Fibroblast of skin of abdomen (primary cell): ENCODE results near the gene FGF18.
"Not testable (repeated sequence)": the region's sequence is repeated elsewhere in the genome, so short reads cannot be mapped to it uniquely, and the experiment has no call there.

Experiments used
- DNase-seq: peaks from one replicate; pipeline ENCODE4 v3.0.0-alpha.2; 2013

FGF18 gene

DNA sequence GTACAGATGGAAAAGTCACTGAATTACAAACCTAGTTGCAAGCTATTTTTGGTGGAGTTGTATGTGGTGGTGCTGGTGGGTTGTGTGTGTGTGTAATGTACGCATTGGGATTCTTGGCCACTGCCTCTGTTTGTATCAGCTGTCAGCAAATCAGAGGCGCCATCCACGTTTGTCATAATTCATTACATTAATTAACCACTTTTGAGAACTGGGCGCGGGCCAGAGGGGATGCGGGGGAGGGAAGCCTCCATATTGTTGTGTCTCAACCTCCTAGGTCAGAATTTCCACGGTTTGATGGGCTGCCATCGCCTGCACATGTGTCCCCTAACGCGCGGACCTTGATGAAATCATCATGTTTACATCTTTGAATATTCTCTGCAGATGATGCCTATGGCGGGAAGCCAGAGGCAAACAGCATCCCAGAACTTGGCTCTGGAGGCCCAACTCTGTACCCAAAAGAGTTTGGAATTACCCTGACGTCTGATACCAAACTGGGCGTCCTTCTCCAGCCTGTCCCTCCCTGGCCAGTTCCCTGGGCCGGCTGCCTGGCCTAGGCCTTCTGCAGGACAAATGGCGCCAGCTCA, 54.9 kb downstream of the FGF18 start:
- DNase-seq, result peak; percentile 45

DNA sequence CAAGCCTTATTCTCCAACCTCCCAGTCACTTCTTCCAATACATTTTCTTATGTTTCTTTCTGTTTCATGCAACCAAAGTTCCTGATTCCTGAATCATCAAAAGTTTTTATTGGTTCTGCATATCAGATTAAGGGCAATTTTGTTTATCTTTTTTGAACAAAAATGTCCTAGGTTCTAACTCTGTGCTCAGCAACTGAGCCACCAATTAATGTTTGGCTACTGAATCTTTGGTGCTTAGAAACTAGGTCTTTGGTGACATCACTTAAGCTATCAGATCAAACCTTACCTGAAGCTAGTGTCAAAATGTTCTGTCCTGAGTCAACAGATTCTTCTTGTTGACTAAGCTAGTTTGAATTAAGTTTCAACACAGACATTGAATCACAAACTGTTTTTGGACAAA, 56.1 kb downstream of the FGF18 start:
- DNase-seq, result no peak

DNA sequence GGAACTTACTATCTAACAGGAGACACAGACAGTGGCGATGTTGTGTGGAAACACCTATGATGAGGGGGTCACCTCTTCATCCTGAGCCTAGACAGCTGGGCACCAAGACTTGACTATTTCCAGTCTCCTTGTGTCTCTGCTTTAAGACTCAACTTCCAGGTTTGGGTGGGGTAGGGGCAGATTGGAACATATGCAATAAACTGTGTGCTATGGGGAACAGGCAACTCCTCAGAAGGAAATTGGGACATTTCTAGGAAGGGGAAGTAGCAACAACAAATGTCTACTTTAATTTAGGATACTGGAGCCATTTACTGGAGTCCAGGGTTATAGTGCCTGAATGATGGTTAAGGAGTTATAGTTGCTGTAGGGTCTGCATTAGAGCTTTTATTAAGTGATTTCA, 57.3 kb downstream of the FGF18 start:
- no peak for DNase-seq

DNA sequence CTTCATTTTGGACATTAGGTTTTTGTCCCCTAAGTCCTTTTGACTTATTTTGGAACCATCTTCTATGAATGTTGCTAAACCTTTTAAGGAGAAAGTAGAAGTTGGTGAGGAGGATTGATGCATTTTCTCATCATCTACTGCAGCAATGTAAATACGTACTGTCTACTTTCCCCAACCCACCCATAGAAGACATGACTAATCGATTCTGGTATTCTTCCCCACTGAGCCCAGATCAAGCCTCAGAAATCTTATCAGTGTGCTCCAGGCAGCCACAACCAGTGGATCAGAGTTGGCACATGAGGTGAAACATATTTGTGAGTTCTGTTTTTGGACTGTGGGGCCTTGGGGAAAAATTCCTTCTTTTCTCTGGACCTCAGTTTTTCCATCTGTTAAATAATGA, 57.7 kb downstream of the FGF18 start:
- DNase-seq, result peak; percentile 20

DNA sequence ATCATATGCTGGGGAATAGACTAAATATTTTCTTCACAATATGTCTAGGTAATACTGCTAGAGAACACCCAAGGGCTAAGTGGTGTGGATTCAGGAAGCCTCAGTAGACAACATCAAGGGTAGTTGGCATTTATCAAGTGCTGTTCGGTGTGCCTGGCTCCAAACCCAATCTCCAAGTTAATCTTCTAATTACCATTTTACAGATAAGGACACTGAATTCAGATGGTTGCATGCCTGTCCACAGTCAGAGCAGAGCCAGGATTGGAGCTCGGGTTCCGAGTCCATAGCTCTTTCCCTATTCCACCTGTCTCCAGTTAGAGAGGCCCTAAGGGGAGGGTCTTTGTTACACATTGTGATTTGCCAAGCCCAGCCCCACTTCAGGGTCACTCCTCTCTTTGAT, 58.2 kb downstream of the FGF18 start:
- DNase-seq, result no peak

DNA sequence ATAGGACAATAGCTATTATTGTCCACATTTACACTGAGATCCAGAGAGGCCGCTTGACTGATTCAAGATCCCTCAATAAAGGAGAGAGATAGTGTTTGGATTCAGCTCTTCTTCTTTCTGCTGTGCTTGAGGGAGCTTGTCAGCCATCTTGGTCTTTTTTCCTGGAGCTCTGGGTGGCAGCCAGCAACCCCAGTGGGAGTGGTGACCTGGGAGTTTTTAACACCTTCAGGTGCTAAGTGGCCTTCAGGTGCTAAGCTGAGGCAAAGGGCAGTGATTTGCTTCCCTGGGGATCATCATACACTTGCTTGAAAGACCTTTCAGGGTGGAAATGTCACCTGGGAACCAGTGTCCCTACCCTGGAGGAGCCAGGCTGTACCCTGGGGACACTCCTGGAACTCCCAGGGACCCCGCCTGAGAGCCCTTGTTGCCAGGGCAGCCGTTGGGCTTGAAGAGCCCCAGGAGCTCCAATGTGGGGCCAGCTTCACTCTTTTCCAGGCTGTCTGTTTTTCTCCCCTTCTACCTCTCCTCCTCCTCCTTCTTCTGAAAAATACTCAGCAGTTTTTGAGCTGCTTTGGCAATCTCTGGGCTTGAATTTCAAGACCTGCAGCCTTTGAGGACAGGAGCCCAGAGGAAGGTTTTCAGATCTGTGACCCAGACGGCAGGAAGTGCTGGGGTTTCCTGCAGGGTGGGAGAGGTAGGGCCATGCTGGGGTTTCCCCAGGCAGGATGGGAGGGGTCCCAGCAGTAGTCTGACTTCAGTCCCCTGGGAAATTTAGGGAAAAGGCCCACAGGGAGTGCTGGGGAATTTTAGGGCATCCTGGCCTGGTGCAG, 59.7 kb downstream of the FGF18 start:
- no peak for DNase-seq

DNA sequence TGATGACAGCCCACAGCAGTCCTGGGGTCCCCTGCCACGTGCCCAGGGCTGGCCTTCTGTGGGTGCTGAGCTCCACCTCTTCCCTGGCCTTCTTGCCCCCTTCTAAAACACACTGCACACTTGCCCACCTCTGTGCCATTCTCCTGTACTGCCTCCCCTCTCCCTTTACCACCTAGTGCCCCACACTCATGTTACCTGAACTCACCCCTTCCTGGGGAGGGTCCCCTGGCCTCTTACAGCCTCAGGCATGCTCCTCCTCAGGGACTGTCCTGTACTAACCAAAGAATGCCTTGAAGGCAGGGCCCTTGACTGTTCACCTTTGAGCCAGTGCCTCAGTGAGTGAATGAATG, 60.3 kb downstream of the FGF18 start:
- DNase-seq, result no peak

DNA sequence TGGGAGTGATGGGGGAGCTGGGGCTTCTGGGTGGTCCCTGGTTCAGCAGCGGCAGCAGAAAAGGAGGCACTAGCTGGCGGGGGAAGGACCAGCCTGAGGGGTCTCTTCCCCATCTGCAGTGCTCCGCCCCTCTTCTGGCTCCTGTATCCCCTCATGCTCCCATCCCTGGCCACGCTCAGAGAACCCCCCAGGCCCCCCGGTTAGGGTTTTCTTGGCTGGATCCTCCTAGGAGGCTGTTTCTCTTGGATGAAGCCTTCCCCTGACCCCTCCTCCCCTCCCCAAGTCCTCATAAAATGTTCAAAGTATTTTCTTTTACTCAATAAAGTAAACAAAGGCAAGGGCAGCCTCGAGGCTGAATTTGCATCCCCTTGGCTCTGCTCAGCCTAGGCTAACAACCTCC, 60.8 kb downstream of the FGF18 start:
- no peak for DNase-seq

DNA sequence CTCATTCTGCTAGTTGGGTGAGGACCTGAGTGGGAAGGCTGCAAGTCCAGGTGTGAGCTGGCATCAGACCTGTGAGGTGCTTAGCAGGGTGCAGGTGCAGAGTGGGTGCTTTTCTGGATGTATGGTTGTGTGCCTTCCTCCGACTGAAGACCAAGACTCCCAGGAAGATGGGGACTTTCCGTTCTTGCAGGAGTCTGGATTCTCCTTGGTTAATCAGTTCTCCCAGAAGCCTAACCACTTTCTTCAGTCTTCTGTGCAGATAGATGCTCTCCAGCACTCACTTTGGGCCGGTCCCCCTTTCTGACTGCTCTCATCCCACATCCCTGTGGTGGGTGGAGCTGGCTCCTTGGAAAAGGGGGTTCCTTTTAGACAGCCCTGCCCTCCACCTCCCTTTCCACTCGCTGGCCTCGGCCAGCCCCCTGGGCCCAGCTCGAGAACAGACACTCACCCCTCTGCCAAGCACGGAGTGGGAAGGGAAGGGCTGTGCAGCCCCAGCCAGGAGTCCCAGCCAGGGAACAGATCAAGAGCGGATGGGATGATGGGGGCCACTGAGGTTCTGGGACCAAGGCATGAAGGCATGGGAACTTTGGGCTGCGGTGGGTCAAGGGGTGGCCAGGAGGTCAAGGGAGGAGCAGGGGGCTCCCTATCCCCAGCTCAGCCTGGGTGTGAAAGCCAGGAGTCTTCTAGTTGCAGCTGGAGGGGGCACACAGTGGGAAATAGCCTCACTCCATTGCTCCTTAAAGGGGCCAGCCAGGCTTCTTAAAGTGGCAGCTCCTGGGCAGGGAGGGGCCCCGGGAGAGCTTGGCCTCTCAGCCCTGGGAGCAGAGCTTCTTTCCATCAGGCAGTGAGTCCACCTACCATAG, 62.4 kb downstream of the FGF18 start:
- no peak for DNase-seq

DNA sequence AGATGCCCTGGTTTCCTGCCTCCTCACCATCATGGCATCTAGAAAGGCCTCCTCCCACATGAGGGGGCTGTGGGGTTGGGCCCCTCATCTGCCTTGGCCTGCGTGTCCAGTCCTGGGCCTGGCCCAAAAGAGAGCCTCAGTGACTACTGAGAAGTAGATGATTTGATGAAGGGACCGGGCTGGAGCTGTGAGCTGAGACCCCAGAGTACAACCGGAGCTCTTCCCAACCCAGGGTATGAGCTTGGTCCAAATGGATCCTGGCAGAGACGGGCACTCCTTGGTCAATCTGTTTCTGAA, 62.9 kb downstream of the FGF18 start:
- no peak for DNase-seq

DNA sequence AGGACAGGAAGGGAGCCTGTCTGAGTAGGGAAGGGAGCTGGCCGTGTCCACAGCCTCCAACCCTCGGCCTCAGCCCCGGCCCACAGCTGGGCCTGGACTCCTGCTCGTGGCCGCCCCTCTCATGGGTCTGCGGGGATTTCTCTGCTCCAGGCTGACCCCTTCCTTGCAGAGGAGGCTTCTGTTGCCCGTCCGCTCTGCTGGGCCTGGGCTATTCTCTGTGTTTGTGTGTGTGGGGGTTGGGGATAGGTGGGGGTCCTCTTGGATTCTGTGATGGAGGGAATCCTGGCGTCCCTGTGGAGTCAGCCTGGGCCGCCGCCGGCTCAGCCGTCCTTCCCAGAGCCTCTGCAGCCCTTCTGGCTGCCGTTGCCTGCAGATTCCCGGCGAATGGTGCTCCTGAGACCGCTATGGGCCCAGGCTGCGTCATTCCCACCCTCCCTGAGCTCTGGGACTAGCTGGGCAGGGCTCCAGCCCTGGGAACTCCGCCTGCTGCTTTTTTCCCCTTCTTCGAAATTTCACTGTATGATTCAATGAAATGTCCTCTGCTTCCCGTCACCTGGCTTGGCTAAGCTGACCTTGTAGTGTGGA, 64.2 kb downstream of the FGF18 start:
- DNase-seq, result peak; percentile 81

DNA sequence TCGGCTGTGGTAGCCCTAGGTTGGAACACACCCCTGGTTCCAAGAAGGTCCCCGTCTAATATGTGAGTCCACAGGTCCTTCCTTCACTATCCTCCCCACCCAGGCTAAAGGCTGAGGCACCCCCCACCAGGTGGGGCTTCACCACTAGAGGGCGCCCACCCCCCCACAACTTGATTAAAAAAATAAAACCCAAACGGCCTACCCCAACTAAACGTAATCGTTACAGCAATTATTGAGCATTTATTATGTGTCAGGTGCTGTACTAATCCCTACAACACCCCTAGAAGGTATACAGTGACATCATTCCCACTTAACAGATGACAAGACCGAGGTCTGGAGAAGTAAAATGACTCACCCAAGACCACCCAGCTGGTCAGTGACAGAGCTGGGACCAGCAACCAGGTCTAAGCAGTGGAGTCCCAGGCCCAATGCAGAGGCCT, 65.0 kb downstream of the FGF18 start:
- DNase-seq, result no peak

DNA sequence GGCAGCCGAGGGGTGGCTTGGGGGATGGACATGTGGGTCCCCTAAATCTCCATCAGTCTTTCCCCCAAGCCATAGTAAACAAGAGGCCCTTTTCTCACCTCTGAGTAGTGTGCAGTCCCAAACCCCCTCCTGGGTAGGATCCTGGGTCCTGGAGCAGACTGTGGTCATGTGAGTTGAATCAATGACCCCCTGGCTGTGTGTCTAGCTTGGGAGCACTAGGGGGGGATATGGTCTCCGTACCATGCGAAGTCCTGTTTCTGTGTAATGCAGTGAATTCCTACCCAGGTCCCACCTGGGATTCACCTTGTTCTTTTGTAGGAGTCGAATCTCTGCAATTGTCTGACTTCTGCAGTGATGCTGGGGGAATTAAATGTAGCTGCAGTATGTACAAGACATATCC, 66.2 kb downstream of the FGF18 start:
- no peak for DNase-seq

DNA sequence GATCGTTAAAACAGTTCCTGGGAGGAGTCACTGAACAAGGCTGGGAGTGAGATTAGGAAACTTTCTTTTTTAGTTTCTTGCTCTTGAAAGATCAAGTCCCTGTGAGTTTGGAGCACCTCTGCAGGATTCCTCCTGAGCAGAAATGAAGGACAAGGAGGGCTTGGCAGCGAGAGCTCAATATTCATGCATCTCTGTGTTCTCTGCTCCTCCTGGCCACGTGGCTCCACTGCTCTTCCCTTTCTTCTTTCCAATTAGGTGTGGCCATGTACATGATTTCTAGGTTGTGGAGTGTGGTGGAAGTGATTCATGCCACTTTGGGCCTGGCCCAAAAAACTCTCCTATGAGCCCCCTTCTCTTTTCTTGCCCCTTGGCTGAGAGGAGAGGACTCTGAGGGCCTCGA, 67.2 kb downstream of the FGF18 start:
- no peak for DNase-seq

DNA sequence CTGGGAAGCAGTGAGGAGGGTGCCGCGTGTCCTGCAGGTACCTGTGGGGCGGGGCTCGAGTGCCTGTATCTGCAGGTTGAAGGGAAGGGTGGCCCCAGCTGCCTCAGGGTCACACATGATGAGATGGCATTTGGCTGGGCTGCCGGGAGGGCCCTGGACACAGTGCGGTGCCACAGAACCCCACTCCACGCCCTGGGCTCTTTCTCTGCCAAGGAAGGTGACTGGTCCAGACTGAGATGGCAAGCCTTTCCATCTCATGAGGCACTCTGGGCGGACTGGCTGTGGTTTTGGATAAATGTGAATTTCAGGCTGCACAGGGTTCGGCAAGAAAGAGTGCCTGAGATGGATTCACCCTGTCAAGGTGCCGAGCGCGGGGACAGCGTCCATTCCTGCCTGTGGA, 69.4 kb downstream of the FGF18 start:
- DNase-seq, result no peak

DNA sequence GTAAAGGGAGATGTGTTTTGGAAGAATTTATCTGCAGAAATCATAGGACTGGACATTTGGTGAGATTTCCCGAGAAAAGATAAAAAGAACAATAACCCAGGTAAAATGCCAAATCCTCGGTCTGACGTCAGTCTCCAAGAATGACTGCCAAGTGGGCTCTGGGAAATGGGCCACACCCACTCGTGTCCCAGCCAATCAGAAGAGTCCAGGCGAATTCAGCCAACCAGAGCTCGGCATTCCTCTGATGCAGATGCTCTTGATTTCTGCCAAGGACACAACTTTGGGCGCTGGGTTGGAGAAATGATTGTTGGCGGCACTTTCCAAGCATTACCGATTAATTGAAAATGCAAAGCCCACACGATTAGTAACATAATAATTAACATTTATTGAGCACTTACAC, 73.3 kb downstream of the FGF18 start:
- no peak for DNase-seq

DNA sequence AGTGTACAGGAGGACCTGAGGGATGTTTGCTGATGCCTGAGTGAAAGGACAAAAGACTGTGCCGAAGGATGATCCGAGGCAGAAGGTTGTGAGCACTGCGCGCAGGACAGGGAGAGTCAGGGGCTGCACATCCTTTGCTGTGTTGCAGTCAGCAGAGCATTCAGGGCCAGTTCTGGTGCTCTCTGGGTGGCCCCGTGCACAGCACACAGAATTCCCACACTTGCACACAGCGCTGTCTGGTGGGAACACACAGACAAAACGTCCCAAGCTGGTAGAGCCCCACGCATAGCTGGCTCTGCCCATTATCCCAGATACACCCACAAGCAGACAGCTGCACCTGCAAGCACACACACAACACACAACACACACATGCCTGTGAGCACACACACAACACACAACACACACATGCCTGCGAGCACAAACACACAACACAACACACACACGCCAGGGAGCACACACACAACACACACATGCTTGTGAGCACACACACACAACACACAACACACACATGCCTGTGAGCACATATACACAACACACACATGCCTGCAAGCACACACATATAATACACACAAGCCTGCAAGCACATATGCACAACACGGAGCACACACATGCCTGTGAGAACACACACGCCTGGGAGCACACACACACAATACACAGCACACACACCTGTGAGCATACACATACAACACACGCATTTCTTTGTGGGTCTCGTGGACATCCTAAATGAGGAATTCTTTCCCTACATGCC, 74.4 kb downstream of the FGF18 start:
- no peak for DNase-seq

DNA sequence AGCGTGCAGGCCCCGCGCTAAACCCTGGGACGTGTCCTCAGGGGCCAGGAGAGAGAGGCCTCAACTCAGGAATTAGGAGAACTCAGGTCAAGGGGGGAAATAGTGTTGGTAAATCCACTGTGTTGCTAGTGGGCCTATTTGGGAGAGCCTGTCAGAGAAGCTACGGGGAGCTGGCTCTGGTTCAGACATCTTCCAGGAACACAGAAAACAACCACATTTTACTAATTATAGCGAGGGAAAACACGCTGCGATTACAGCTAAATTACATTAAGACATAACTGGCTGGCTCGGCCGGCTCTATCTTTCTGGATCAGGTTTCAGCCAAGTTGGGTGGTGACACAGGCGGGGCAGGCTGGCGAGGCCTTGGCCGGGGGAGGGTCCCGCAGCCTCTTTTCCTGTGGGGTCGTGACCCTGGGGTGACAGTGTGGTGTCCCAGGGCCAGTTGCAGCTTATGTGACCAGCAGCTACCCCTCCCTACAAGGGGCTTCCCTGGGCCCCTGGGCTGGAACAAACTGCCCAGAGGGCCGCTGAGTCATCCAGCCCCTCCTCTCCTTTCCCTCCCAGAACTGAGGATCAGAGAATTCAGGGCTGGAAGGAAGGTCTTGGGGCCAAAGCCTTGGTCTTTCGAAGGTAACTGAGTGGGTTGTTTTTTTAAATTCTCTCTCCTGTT, 75.1 kb downstream of the FGF18 start:
- DNase-seq, result peak; percentile 89

DNA sequence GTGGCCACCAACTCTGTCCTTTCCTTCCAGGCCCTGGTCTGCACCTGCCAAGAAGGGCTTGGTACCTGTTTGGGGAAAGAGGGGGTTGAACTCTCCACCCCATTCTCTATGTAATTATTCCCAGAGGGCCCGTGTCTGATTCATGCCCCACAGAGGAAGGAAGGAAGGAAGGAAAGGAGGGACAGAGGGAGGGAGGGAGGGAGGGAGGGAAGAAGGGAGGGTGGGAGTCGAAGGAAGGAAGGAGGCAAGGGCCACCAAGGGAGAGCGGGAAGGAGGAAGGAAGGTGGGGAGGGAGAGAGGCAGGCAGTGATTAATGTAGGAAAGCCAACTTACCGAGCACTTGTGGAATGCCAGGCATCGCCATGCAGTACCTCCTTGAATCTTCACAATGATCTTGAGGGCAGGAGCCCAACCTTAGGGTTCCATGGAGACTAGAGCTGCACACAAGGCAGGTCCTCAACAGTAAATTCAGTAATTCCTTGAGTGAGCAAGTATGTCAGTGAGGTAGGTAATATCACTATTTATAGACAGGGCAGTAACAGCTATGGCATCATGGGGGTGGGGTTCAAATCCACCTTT, 75.8 kb downstream of the FGF18 start:
- no peak for DNase-seq

DNA sequence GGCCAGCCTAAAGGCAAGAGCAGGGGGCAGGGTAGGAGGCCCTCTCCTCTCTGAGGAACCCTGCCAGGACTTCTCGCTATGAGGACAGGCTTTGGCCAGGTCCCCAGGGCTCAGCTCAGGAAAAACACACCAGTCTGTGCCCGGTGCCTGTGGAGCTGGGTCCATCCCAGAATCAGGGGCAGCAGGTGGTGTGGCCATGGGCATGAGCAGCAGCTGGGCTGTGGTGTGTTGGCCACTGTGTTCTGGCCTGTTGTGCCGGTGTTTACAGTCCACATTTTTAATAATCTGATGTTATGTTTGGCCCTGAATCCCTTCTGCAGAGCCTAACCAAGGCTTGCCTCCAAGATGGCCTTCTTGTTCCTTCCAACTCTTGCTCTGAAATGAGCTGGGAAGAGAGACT, 77.0 kb downstream of the FGF18 start:
- no peak for DNase-seq

DNA sequence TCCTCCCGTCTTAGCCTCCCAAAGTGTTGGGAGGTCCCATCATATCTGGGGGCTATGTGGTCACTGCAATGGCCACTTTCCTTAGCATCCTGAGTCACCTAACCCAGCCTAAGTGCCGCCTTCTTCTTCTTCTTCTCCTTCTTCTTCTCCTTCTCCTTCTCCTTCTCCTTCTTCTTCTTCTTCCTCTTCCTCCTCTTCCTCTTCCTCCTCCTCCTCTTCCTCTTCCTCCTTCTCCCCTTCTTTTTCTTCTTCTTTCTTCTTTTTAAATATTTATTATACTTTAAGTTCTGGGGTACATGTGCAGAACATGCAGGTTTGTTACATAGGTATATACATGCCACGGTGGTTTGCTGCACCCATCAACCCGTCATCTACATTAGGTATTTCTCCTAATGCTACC, 78.0 kb downstream of the FGF18 start:
- DNase-seq, result not testable (repeated sequence)

DNA sequence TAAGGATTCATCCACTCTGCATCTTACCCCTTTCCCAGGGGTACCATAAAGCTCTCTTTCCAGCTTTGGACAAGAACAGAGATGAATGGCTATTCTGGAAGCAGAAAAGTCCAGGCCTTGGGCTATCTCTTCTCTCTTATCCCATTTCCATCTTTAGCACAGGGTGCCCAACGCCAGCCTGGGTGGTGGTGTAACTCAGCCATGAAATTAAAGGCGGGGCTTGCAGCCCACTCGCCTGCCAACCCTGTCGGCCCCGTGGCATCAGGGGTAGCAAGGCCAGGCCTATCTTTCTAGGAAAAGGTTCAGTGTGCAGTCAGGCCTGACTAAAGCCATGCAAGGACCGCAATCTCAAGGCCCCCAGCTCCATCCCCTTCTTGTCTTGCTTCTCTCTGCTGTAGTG, 78.7 kb downstream of the FGF18 start:
- DNase-seq, result no peak
